ENCODE data around the gene CCHCR1. TPM values are rescaled to one million over a fixed set of nuclear protein-coding genes. Genes with fewer than 3 reads are reported as not detected.
"Not testable (repeated sequence)": the region's sequence is repeated elsewhere in the genome, so short reads cannot be mapped to it uniquely, and the experiment has no call there.

The CCHCR1 gene
- total RNA-seq, 2 donors from 2014 or later = 11.1 to 31.6 TPM

- ATAC-seq (ENCODE audit: insufficient number of reproducible peaks, low FRiP score, low read depth) = no peak
- H3K4me3 ChIP-seq = peak overlapping the region; percentile 70
These were observed 44.9 kb upstream of the CCHCR1 start for GRCh38 chr6:31202259-31203166.

GRCh38 chr6:31199105-31199452, 41.5 kb upstream of the CCHCR1 start:
- H3K9me3 ChIP-seq; DNase-seq (ENCODE audit: low spot score); H3K36me3 ChIP-seq; H3K27me3 ChIP-seq (replicated peaks; ENCODE audit: insufficient read depth); ATAC-seq (ENCODE audit: insufficient number of reproducible peaks, low FRiP score, low read depth): not testable (repeated sequence)
- Histone ChIP-seq H3K4me3 (peak overlapping the region; percentile 85), H3K27ac (peak overlapping the region in 1 of 2 donors; percentile 93), H3K4me1 (ENCODE audit: control insufficient read depth in 1 of 2, low read depth in 2 of 2) (peaks cover 23 to 24% of the 10 kb centered on the region in 2 donors)

More at GRCh38 chr6:31202259-31203166, 44.9 kb upstream of the CCHCR1 start:
- no peak for TF ChIP-seq CTCF (IDR thresholded peaks at IDR 0.05)
- DNase-seq (ENCODE audit: low spot score) = no peak
- H3K27me3 ChIP-seq (replicated peaks; ENCODE audit: insufficient read depth) = no peaks in the 10 kb centered on the region
- H3K36me3 ChIP-seq = no peaks in the 10 kb centered on the region
- H3K27ac ChIP-seq = peak overlapping the region; percentile 73
- peaks cover 22 to 23% of the 10 kb centered on the region in 2 donors for H3K4me1 ChIP-seq (ENCODE audit: control insufficient read depth in 1 of 2, low read depth in 2 of 2)
- no peaks in the 10 kb centered on the region for H3K9me3 ChIP-seq

- no peaks in the 10 kb centered on the region for H3K36me3 ChIP-seq
- no peaks in the 10 kb centered on the region for H3K9me3 ChIP-seq
- no peak for TF ChIP-seq CTCF (IDR thresholded peaks at IDR 0.05)
- H3K4me1 ChIP-seq (ENCODE audit: control insufficient read depth in 1 of 2, low read depth in 2 of 2) = peaks cover 12 to 15% of the 10 kb centered on the region in 2 donors
- no peaks in the 10 kb centered on the region for H3K27me3 ChIP-seq (replicated peaks; ENCODE audit: insufficient read depth)
- DNase-seq (ENCODE audit: low spot score) (peak; percentile 72), ATAC-seq (ENCODE audit: insufficient number of reproducible peaks, low FRiP score, low read depth) (peak; percentile 69)
- peak overlapping the region; percentile 85 for H3K4me3 ChIP-seq
- peak overlapping the region; percentile 93 to 96 for H3K27ac ChIP-seq
These were observed 40.1 kb upstream of the CCHCR1 start for GRCh38 chr6:31197559-31198305.

GRCh38 chr6:31196251-31197022, 38.8 kb upstream of the CCHCR1 start:
- H3K27me3 ChIP-seq (replicated peaks; ENCODE audit: insufficient read depth); H3K4me1 ChIP-seq (ENCODE audit: control insufficient read depth in 1 of 2, low read depth in 2 of 2); DNase-seq (ENCODE audit: low spot score); H3K9me3 ChIP-seq; H3K36me3 ChIP-seq: not testable (repeated sequence)
- peak; percentile 1 for ATAC-seq (ENCODE audit: insufficient number of reproducible peaks, low FRiP score, low read depth)
- H3K4me3 ChIP-seq = peak overlapping the region; percentile 85
- peak overlapping the region in 1 of 2 donors; percentile 93 for H3K27ac ChIP-seq

- not testable (repeated sequence) for H3K27me3 ChIP-seq (replicated peaks; ENCODE audit: insufficient read depth); H3K4me3 ChIP-seq; H3K27ac ChIP-seq; H3K4me1 ChIP-seq (ENCODE audit: control insufficient read depth in 1 of 2, low read depth in 2 of 2); H3K9me3 ChIP-seq; ATAC-seq (ENCODE audit: insufficient number of reproducible peaks, low FRiP score, low read depth); DNase-seq (ENCODE audit: low spot score); H3K36me3 ChIP-seq
These were observed 37.8 kb upstream of the CCHCR1 start for GRCh38 chr6:31195308-31195979.

Data from thoracic aorta (tissue), 2 donors.